ENCODE data around the gene MT1H.
"Not testable (repeated sequence)": the region's sequence is repeated elsewhere in the genome, so short reads cannot be mapped to it uniquely, and the experiment has no call there.

MT1H gene

DNA sequence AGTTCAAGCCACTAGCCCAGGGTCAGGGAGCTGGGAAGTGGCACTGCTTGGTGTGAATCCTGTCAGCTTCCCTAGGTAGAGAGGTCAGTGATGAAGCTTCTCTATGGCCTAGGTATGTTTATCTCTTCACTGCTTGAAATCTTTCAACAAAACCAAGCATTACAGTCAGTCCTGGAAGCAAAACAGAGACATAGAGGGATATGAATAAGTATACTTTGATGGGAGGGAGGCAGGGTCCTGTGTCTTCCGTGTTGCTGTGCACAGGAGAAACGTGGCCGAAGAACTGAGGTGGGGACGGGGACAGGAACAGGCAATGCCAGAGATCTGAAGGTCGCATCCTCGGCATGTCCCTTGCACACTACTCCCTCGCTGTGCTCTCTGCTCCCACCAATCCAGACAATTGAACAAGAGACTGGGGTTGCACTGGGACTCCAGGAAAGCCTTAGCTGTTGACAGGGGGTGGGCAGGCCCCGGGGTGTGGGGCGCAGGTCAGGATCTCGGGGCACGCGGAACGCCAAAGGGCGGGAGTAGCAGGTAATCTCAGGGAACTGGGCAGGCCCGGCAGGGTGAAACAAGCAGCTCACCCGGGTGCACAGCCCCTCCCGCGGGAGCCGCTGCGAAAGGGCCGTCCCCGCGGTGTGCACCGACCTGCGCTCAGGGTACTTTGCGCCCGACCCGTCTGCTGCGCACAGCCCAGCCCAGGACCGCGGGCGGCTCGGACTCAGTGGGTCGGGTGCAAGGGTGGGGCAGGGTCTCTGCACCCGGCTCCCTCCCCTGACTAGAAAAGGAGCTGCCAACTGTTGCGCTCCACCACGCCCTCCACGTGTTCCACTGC is at the start of gene MT1H:
Gene MT1H, plus strand, starts transcription at position 810 of the 835 bp plus-strand sequence. CDS start 71 bp downstream, outside the sequence.
- DNase-seq, result no peak

DNA sequence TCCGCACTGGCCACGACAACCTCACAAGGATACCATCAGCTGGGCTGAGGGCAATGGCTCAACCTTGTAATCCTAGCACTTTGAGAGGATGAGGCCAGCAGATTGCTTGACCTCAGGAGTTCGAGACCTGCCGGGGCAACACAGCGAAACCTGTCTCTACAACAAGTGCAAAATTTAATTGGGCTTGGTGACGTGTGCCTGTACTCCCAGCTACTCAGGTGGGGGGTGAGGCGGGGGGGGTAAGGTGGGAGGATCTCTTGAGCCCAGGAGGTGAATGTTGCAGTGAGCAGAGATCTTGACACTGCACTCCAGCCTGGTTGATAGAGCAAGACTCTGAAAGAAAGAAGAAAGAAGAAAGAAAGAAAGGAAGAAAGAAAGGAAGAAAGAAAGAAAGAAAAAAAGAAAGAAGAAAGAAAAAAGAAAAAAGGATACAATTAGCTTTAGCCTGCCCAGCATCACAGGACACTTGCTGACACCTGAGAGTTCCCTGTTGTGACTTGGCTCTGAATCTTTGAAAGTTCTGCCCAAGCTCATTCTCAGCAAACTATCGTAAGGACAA is 49.2 kb upstream of the MT1H start:
- DNase-seq, result no peak

DNA sequence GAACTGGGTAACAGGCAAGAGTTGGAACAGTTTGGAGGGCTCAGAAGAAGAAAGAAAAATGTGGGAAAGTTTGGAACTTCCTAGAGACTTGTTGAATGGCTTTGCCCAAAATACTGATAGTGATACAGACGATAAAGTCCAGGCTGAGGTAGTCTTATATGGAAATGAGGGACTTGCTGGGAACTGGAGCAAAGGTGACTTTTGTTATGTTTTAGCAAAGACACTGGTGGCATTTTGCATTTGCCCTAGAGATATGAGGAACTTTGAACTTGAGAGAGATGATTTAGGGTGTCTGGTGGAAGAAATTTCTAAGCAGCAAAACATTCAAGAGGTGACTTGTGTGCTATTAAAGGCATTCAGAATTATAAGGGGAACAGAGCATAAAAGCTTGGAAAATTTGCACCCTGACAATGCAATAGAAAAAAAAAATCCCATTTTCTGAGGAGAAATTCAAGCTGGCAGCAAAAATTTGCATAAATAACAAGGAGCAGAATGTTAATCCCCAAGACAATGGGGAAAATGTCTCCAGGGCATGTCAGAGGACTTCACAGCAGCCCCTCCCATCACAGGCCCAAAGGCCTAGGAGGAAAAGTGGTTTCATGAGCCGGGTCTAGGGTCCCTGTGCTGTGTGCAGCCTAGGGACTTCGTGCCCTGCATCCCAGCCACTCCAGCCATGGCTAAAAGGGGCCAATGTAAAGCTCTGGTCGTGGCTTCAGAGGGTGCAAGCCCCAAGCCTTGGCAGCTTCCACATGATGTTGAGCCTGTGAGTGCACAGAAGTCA is 47.8 kb upstream of the MT1H start:
- DNase-seq, result not testable (repeated sequence)

DNA sequence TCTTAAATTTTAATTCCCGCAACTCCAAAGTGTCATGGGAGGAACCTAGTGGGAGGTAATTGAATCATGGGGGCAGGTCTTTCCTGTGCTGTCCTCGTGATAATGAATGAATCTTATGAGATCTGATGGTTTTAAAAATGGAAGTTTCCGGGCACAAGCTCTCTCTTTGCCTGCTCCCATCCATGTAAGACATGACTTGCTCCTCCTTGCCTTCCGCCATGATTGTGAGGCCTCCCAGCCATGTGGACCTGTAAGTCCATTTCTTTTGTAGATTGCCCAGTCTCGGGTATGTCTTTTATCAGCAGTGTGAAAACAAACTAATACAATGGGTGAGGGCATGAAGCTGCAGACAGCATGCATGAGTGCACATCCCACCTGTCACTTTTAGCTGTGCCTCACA is 46.4 kb upstream of the MT1H start:
- not testable (repeated sequence) for DNase-seq

DNA sequence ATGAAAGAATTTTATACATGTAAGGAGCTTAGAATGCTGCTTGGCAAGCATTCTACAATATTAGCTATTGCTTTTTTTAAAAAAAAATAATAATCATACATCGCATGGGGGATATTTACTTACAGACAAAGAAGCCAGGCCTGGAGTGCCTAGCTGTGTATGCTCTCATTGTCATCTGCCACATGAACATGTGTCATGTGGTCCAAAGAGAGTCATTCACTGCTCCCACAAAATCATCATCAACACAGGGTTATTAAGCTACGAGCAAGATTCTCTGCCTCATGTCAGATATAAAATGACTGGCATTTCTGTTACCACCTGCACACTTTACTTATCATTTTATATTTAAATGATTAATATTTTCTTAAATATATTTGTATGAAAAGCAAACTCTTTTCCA is 46.0 kb upstream of the MT1H start:
- peak; percentile 47 for DNase-seq

DNA sequence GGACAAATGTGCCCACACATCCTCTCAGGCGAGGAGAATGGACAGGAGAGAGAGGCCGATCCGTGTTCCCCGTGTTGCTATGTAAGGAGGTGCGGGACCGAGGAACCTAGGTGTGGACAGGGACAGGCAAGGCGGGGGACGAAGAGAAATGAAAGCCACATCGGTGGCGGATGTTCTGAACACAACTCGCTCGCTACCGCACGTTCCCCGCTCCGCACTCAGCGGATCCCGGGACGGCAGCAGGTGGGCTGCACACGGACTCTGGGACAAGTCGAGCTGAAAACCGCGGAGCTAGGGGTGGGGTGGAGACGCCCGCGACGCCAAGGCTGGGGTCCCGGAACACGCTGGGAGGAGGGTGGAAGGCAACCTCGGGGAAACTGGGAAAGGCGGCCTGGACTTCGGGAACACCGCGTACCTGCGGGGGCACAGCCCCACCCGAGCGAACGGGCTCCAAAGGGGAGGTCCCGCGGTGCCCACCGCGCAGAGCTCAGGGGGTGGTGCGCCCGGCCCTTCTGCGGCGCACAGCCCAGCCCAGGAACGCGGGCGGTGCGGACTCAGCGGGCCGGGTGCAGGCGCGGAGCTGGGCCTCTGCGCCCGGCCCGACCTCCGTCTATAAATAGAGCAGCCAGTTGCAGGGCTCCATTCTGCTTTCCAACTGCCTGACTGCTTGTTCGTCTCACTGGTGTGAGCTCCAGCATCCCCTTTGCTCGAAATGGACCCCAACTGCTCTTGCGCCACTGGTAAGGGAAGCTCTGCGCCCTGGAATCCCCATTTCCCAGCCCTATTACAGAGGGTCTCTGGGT is 44.3 kb upstream of the MT1H start, which contains the start of gene MT1E:
Gene MT1E, plus strand, starts transcription at position 642 of the 803 bp plus-strand sequence. Its CDS starts 71 bp downstream, at position 713.
- DNase-seq, result peak; percentile 89

DNA sequence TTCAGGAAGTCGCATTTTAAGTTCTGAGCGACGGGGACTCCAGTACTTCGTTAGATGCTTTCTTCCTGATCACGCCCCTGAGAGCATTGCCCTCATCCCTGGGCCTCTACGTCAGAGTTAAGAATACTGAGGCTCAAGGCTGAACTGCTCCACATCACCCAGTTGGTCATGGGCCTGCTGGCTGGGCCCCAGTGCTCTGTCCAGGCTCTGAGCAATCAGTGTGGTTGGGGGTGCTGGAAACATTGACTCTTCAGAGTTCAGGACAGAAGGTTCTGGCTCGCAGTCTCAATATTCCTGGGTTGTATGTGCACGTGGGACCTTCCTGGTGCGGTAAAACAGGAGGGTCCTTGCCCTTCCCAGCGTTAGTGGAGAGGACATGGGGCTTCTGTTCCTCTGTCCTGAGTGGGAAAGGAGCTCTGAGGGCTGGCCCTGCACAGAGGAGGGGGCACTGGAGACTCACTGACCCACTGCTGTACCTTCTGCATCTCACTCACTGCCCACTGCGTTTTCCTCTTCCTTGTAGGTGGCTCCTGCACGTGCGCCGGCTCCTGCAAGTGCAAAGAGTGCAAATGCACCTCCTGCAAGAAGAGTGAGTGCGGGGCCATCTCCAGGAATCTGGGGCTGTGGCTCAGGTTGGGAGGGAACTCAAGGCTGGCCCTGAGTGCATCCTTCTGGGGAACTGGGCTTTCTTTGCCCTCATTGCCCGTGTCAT is 43.5 kb upstream of the MT1H start:
- no peak for DNase-seq

DNA sequence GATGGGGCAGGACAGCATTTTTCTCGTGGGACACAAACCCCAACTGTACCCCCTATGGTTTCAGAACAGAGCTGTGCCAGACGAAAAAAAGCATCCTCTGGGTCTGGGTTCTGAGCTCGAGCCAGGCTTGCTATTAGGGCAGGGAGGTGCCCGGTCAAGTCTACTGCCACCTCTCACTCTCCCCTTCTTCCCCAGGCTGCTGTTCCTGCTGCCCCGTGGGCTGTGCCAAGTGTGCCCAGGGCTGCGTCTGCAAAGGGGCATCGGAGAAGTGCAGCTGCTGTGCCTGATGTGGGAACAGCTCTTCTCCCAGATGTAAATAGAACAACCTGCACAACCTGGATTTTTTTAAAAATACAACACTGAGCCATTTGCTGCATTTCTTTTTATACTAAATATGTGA is 42.9 kb upstream of the MT1H start:
- DNase-seq, result no peak

DNA sequence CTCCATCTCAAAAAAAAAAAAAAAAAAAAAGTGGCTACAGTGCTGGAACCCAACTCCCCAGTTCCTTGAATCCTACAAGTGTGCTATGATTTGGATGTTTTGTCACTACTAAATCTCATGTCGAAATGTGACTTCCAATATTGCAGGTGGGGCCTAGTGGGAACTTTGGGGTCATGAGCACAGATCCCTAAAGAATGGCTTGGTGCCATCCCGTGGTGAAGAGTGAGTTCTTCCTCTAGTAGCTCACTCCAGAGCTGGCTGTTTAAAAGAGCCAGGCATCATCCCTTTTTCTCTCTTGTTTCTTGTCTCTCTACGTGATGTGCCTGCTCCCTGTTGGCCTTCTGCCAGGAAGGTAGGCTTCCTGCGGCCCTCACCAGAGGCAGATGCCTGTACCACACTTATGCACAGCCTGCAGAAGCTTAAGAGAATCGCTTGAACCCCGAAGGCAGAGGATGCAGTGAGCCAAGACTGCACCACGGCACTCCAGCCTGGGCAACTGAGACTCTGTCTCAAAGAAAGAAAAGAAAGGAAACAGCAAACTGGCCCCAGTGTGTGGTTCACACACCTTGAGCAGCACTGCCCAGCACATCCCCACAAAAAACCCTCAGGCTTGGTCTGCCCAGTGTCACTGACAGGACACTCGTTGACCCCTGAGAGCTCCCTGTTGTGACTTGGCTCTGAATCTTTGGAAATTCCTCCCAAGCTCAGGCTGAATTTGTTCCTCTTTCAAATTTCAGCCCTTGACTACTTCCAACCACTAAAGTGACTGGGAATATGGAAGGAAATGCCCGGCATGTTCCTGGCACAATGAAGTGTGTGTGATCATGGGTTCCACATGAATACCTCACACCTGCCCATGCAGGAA is 40.9 kb upstream of the MT1H start:
- no peak for DNase-seq

DNA sequence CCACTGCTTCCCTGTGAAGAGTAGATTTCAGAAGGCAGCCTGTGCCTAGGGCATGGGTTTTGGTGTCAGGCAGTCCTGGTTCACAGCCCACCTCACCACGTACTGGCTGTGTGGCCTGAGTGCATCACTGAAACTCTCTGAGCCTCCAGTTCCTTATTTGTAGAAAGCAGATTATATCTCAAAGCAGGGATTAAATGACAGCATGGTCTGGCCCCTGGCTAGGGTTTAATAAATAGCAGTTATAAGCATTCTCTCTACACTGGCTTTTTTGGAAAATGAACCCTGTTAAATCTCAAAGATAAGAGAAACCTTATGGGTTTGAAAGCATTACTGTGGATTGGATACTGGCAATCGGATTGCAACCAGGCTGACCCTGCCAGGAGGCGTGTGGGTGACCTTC is 40.1 kb upstream of the MT1H start:
- DNase-seq, result no peak

DNA sequence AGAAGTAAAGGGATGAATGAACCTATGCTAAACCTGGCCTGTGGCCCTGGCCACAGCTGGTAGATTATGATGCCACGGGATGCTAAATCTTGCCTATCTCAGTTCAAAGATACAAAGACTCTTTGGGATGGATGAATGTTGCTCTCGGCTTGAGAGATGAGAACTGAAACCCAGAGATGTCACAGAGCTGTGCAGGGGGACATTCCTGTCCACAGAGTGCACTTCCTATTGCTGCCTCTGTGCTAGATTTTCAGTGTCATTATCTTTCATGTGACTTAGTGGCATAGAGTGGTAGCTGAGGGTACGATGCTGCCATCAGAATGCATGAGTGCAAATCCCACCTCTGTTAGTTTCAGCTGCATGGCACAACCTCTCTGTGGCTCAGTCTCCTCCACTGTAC is 39.5 kb upstream of the MT1H start:
- peak; percentile 71 for DNase-seq

DNA sequence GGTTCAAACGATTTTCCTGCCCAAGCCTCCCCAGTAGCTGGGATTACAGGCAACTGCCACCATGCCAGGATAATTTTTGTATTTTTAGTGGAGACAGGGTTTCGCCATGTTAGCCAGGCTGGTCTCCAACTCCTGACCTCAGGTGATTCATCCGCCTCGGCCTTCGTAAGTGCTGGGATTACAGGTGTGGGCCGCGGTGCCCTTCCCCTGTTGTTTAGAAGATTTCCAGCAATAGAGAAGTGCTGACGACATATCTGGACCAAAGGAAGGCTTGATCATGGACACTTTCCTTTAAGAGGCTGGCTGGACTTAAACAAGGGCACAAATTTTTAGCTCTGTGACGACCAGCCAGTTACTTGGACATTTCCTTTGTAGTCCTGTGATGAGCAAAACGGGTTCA is 38.4 kb upstream of the MT1H start:
- no peak for DNase-seq

DNA sequence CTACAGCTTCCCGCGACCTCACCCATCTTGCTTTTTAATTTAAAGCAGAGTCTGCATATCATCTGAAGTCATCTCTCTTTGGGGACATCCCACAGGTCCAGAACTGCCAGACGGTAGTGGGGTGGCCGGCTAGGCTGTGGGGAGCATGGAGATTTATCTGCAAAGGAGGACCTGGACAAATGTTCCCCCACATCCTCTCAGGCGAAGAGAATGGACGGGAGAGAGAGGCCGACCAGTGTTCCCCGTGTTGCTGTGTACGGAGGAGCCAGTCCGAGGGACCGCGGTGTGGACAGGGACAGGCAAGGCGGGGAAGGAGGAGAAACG is 37.8 kb upstream of the MT1H start:
- DNase-seq, result peak; percentile 42

DNA sequence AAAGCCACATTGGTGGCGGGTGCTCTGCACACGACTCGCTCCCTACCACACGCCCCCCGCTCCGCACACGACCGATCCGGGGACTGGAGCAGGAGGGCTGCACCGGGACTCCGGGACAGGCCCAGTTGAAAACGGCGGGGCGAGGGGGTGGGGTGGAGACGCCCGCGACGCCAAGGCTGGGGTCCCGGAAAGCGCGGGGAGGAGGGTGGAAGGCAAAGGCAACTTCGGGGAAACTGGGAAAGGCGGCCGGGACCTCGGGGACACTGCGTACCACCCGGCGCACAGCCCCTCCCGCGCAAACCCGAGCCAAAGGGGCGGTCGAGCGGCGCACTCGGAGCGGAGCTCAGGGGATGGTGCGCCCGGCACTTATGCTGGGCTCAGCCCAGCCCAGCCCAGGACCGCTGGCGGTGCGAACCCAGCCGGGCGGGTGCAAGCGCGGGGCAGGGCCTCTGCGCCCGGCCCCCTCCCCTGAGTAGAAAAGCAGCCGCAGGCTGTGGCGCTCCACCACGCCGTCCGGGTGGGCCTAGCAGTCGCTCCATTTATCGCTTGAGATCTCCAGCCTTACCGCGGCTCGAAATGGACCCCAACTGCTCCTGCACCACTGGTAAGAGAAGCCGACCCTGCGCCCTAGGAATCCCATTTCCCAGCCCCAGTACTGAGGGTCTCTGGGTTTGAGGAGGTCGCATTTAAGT is 37.3 kb upstream of the MT1H start, which contains the start of gene MT1M:
Gene MT1M, plus strand, starts transcription at position 504 of the 692 bp plus-strand sequence. Its CDS starts 73 bp downstream, at position 577.
- DNase-seq, result no peak

DNA sequence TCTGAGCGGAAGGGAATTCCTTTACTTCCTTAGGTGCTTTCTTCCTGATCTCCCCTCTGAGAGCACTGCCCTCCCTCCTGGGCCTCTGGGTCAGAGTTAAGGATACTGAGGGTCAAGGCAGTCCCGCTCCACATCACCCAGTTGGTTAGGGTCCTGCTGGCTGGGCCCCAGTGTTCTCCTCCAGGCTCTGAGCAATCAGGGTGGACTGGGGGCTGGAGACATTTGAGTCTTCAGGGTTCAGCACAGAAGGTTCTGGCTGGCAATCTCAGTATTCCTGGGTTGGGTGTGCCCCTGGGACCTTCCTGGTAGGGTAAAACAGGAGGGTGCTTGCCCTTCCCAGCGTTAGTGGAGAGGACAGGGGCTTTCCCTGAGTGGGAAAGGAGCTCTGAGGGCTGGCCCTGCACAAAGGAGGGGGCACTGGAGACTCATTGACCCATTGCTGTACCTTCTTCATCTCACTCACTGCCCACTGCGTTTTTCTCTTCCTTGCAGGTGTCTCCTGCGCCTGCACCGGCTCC is 36.7 kb upstream of the MT1H start:
- no peak for DNase-seq

DNA sequence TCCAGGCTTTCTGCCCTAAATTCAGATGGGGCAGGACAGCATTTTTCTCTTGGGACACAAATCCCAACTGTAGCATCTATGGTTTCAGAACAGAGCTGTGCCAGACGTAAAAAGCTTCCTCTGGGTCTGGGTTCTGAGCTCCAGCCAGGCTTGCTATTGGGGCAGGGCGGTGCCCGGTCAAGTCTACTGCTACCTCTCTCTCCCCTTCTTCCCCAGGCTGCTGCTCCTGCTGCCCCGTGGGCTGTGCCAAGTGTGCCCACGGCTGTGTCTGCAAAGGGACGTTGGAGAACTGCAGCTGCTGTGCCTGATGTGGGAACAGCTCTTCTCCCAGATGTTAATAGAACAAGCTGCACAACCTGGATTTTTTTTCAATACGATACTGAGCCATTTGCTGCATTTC is 36.1 kb upstream of the MT1H start:
- DNase-seq, result no peak

DNA sequence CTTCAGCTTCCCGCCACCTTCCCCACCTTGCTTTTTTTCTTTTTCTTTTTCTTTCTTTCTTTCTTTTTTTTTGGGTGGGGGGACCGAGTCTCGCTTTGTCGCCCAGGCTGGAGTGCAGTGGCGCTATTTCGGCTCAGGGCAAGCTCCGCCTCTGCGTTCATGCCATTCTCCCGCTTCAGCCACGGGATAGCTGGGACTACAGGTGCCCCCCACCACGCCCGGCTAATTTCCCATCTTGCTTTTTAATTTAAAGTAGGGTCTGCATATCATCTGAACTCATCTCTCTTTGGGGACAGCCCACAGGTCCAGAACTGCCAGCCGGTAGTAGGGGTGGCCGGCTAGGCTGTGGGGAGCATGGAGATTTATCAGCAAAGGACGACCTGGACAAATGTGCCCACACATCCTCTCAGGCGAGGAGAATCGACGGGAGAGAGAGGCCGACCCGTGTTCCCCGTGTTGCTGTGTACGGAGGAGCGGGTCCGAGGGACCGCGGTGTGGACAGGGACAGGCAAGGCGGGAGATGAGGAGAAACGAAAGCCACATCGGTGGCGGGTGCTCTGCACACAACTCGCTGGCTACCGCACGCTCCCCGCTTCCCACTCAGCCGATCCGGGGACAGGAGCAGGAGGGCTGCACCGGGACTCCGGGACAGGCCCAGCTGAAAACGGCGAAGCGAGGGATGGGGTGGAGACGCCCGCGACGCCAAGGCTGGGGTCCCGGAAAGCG is 34.7 kb upstream of the MT1H start:
- DNase-seq, result no peak

DNA sequence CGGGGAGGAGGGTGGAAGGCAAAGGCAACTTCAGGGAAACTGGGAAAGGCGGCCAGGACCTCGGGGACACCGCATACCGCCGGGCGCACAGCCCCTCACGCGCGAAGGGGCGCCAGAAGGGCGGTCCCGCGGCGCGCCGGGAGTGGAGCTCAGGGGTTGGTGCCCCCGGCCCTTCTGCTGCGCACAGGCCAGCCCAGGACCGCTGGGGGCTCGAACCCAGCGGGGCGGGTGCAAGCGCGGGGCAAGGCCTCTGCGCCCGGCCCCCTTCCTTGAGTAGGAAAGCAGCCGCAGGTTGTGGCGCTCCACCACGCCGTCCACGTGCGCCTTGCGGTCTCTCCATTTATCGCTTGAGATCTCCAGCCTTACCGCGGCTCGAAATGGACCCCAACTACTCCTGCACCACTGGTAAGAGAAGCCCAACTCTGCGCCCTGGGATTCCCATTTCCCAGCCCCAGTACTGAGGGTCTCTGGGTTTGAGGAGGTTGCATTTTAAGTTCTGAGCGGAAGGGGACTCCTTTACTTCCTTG is 34.1 kb upstream of the MT1H start:
- no peak for DNase-seq

Measured in inflammatory macrophage treated with lipopolysaccharide for 4 hours (primary cell).